SK-N-SH treated with all-trans-retinoic acid at 6 μM for 48 hours (cell line): ENCODE results near the gene MCEMP1.

Experiments
- ATAC-seq: fragments of 200-7000 bp; cut with Tn5 transposase; 3 replicates; pipeline ENCODE4 v1.9.1; 2020; ENCODE audit warnings: mild to moderate bottlenecking, moderate library complexity
- ARNTL ChIP-seq: fragments of 450-650 bp; formaldehyde crosslinking; IDR thresholded peaks from 2 replicates; pipeline ENCODE4 v1.5.0; 2020; ENCODE audit warnings: low read depth, mild to moderate bottlenecking, moderate library complexity, borderline replicate concordance
- BACH2 ChIP-seq: fragments of 250-450 bp; sonication (Bioruptor Pico); IDR thresholded peaks from 2 replicates; pipeline ENCODE4 v1.9.0; 2021; ENCODE audit warnings: mild to moderate bottlenecking, borderline replicate concordance
- CSDC2 ChIP-seq: fragments of 250-450 bp; sonication (Bioruptor Pico); IDR thresholded peaks from 2 replicates; pipeline ENCODE4 v1.5.0; 2020; ENCODE audit warnings: mild to moderate bottlenecking, moderate library complexity
- ESRRG ChIP-seq: fragments of 250-450 bp; sonication (Bioruptor Pico); IDR thresholded peaks from 2 replicates; pipeline ENCODE4 v1.6.1; 2021; ENCODE audit warnings: mild to moderate bottlenecking
- GLIS3 ChIP-seq: fragments of 250-450 bp; sonication (Bioruptor Pico); IDR thresholded peaks from 2 replicates; pipeline ENCODE4 v1.5.0; 2020; ENCODE audit warnings: mild to moderate bottlenecking, moderate library complexity
- ISL1 ChIP-seq: fragments of 250-450 bp; sonication (Bioruptor Pico); IDR thresholded peaks from 2 replicates; pipeline ENCODE4 v2.1.2; 2022; ENCODE audit warnings: mild to moderate bottlenecking, moderate library complexity
- OSR1 ChIP-seq: fragments of 250-450 bp; sonication (Bioruptor Pico); IDR thresholded peaks from 2 replicates; pipeline ENCODE4 v1.8.0; 2022; ENCODE audit warnings: moderate library complexity, mild to moderate bottlenecking, inconsistent platforms
- PPARA ChIP-seq: fragments of 250-450 bp; sonication (Bioruptor Pico); IDR thresholded peaks from 2 replicates; pipeline ENCODE4 v1.5.0; 2020; ENCODE audit warnings: mild to moderate bottlenecking, borderline replicate concordance
- RARB ChIP-seq: fragments of 250-450 bp; sonication (Bioruptor Pico); IDR thresholded peaks from 2 replicates; pipeline ENCODE4 v1.8.0; 2021; ENCODE audit warnings: mild to moderate bottlenecking, moderate library complexity
- SNAI2 ChIP-seq: fragments of 250-450 bp; sonication (Bioruptor Pico); IDR thresholded peaks from 2 replicates; pipeline ENCODE4 v1.5.0; 2020; ENCODE audit warnings: mild to moderate bottlenecking, moderate library complexity
- TCF4 ChIP-seq: fragments of 250-450 bp; sonication (Bioruptor Pico); IDR thresholded peaks from 2 replicates; pipeline ENCODE4 v1.8.0; 2021; ENCODE audit warnings: mild to moderate bottlenecking, moderate library complexity, borderline replicate concordance
- TOX ChIP-seq: fragments of 250-450 bp; sonication (Bioruptor Pico); IDR thresholded peaks from 2 replicates; pipeline ENCODE4 v1.8.0; 2021; ENCODE audit warnings: mild to moderate bottlenecking, moderate library complexity, borderline replicate concordance
- ZC3H10 ChIP-seq: fragments of 250-450 bp; sonication (Bioruptor Pico); IDR thresholded peaks from 2 replicates; pipeline ENCODE4 v1.5.1; 2021; ENCODE audit warnings: mild to moderate bottlenecking, moderate library complexity
- ZFP3 ChIP-seq: fragments of 250-450 bp; sonication (Bioruptor Pico); IDR thresholded peaks from 2 replicates; pipeline ENCODE4 v1.5.0; 2020; ENCODE audit warnings: mild to moderate bottlenecking, moderate library complexity
- ZFP30 ChIP-seq: fragments of 450-650 bp; formaldehyde crosslinking; IDR thresholded peaks from 2 replicates; pipeline ENCODE4 v1.5.0; 2022; ENCODE audit warnings: mild to moderate bottlenecking, moderate library complexity
- ZNF565 ChIP-seq: fragments of 450-650 bp; formaldehyde crosslinking; conservative IDR thresholded peaks from 2 replicates; pipeline ENCODE4 v1.5.0; 2020; ENCODE audit warnings: low read depth, mild to moderate bottlenecking, moderate library complexity
- ZNF70 ChIP-seq: fragments of 450-650 bp; formaldehyde crosslinking; IDR thresholded peaks from 2 replicates; pipeline ENCODE4 v1.5.0; 2020; ENCODE audit warnings: mild to moderate bottlenecking, moderate library complexity
- ZNF8 ChIP-seq: fragments of 450-650 bp; formaldehyde crosslinking; IDR thresholded peaks from 2 replicates; pipeline ENCODE4 v1.5.0; 2020; ENCODE audit warnings: mild to moderate bottlenecking, moderate library complexity
- TF ChIP-seq, protein P1 (sequence below): fragments of 250-450 bp; sonication (Bioruptor Pico); IDR thresholded peaks from 2 replicates; pipeline ENCODE4 v1.8.0; 2021; ENCODE audit warnings: low read depth, mild to moderate bottlenecking, moderate library complexity, borderline replicate concordance
- TF ChIP-seq, protein P2 (sequence below): fragments of 250-450 bp; sonication (Bioruptor Pico); IDR thresholded peaks from 2 replicates; pipeline ENCODE4 v1.5.1; 2021; ENCODE audit warnings: mild to moderate bottlenecking, moderate library complexity
- TF ChIP-seq, protein P3 (sequence below): fragments of 250-450 bp; sonication (Bioruptor Pico); IDR thresholded peaks from 2 replicates; pipeline ENCODE4 v1.8.0; 2020; ENCODE audit warnings: mild to moderate bottlenecking, moderate library complexity, borderline replicate concordance
- TF ChIP-seq, protein P4 (sequence below): fragments of 250-450 bp; sonication (Bioruptor Pico); IDR thresholded peaks from 2 replicates; pipeline ENCODE4 v1.5.1; 2020; ENCODE audit warnings: low read depth, mild to moderate bottlenecking, moderate library complexity
- TF ChIP-seq, protein P5 (sequence below): fragments of 250-450 bp; sonication (Bioruptor Pico); IDR thresholded peaks from 2 replicates; pipeline ENCODE4 v1.5.0; 2020; ENCODE audit warnings: mild to moderate bottlenecking, moderate library complexity

Gene MCEMP1

DNA sequence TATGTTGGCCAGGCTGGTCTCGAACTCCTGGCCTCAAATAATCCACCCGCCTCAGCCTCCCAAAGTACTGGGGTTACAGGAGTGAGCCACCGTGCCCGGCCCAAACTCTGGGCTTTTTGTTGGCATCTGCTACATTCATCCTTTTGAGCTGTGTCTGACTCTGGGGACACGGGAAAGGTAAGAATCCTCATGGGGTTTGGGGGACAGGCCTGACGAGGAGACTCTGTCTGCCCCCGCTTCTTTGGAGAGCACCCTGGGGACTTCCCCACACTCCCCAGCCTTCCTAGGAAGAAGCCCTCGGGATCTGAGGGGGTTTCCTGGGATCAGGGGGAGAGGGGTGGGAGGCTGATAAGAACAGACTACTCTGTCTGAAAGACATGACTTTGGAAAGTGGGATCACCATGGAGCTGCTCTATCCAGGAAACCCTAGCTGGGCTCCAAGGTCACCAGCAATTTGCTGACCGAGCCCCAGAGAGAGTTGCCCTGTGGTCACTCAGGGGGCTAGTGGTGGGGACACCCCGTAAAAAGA is 33.1 kb downstream of the MCEMP1 start:
- ATAC-seq: no peak
- TF ChIP-seq GLIS3 (CRISPR knock-in tag): no peak
- TF ChIP-seq CSDC2 (CRISPR knock-in tag): no peak
- TF ChIP-seq TCF4 (CRISPR knock-in tag): no peak
- TF ChIP-seq ZFP30 (CRISPR knock-in tag): no peak
- no peak for TF ChIP-seq ZNF8 (CRISPR knock-in tag)
- no peak for TF ChIP-seq OSR1 (CRISPR knock-in tag)
- TF ChIP-seq, protein P1, sequence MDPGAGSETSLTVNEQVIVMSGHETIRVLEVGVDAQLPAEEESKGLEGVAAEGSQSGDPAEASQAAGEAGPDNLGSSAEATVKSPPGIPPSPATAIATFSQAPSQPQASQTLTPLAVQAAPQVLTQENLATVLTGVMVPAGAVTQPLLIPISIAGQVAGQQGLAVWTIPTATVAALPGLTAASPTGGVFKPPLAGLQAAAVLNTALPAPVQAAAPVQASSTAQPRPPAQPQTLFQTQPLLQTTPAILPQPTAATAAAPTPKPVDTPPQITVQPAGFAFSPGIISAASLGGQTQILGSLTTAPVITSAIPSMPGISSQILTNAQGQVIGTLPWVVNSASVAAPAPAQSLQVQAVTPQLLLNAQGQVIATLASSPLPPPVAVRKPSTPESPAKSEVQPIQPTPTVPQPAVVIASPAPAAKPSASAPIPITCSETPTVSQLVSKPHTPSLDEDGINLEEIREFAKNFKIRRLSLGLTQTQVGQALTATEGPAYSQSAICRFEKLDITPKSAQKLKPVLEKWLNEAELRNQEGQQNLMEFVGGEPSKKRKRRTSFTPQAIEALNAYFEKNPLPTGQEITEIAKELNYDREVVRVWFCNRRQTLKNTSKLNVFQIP (CRISPR knock-in tag): no peak
- TF ChIP-seq, protein P2, sequence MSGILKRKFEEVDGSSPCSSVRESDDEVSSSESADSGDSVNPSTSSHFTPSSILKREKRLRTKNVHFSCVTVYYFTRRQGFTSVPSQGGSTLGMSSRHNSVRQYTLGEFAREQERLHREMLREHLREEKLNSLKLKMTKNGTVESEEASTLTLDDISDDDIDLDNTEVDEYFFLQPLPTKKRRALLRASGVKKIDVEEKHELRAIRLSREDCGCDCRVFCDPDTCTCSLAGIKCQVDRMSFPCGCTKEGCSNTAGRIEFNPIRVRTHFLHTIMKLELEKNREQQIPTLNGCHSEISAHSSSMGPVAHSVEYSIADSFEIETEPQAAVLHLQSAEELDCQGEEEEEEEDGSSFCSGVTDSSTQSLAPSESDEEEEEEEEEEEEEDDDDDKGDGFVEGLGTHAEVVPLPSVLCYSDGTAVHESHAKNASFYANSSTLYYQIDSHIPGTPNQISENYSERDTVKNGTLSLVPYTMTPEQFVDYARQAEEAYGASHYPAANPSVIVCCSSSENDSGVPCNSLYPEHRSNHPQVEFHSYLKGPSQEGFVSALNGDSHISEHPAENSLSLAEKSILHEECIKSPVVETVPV (CRISPR knock-in tag): no peak
- TF ChIP-seq ZFP3 (CRISPR knock-in tag): no peak
- no peak for TF ChIP-seq ZNF70 (CRISPR knock-in tag)
- TF ChIP-seq ZC3H10 (CRISPR knock-in tag): no peak
- no peak for TF ChIP-seq ZNF565 (CRISPR knock-in tag)
- no peak for TF ChIP-seq RARB (CRISPR knock-in tag)
- TF ChIP-seq ESRRG (CRISPR knock-in tag): no peak
- TF ChIP-seq SNAI2 (CRISPR knock-in tag): no peak
- TF ChIP-seq ARNTL: no peak
- TF ChIP-seq, protein P3, sequence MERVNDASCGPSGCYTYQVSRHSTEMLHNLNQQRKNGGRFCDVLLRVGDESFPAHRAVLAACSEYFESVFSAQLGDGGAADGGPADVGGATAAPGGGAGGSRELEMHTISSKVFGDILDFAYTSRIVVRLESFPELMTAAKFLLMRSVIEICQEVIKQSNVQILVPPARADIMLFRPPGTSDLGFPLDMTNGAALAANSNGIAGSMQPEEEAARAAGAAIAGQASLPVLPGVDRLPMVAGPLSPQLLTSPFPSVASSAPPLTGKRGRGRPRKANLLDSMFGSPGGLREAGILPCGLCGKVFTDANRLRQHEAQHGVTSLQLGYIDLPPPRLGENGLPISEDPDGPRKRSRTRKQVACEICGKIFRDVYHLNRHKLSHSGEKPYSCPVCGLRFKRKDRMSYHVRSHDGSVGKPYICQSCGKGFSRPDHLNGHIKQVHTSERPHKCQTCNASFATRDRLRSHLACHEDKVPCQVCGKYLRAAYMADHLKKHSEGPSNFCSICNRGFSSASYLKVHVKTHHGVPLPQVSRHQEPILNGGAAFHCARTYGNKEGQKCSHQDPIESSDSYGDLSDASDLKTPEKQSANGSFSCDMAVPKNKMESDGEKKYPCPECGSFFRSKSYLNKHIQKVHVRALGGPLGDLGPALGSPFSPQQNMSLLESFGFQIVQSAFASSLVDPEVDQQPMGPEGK (CRISPR knock-in tag): no peak

DNA sequence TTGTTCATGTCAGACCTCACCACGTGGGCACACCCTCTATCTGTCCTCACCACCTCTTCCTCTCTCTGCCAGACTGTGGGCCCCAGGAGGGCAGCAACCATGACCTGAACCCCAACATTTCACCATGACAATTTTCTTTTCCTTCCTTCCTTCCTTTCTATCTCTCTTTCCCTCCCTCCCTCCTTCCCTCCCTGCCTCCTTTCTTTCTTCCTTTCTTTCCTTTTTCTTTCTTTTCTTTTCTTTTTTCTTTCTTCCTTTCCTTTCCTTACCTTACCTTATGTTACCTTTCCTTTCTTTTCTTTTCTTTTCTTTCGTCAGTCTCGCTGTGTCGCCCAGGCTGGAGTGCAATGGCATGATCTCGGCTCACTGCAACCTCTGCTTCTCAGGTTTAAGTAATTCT is 33.7 kb downstream of the MCEMP1 start:
- TF ChIP-seq ARNTL (no peak), PPARA (CRISPR knock-in tag) (no peak), ZNF8 (CRISPR knock-in tag) (no peak), TOX (CRISPR knock-in tag) (no peak), CSDC2 (CRISPR knock-in tag) (no peak), ZC3H10 (CRISPR knock-in tag) (no peak), ZFP30 (CRISPR knock-in tag) (no peak), ZNF70 (CRISPR knock-in tag) (no peak), SNAI2 (CRISPR knock-in tag) (no peak), RARB (CRISPR knock-in tag) (no peak), TCF4 (CRISPR knock-in tag) (no peak)
- TF ChIP-seq, protein P4, sequence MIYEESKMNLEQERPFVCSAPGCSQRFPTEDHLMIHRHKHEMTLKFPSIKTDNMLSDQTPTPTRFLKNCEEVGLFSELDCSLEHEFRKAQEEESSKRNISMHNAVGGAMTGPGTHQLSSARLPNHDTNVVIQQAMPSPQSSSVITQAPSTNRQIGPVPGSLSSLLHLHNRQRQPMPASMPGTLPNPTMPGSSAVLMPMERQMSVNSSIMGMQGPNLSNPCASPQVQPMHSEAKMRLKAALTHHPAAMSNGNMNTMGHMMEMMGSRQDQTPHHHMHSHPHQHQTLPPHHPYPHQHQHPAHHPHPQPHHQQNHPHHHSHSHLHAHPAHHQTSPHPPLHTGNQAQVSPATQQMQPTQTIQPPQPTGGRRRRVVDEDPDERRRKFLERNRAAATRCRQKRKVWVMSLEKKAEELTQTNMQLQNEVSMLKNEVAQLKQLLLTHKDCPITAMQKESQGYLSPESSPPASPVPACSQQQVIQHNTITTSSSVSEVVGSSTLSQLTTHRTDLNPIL: no peak
- TF ChIP-seq, all 23 proteins: peak for 0

DNA sequence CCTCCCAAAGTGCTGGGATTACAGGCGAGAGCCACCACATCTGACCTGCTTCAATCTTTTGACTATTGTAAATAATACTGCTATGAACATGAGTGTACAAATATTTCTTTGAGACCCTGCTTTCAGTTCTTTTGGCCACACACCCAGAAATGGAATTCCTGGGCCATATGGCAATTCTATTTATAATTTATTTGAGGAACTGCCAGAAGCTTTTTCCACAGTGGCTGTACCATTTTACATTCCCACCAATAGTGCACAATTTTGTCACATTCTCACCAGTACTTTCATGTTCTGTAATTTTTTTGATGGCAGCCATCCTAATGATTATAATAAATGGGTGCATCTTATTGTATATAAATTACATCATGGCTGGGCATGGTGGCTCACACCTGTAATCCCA is 38.8 kb downstream of the MCEMP1 start:
- TF ChIP-seq, protein P2 (CRISPR knock-in tag): no peak
- TF ChIP-seq ARNTL: no peak
- no peak for TF ChIP-seq TCF4 (CRISPR knock-in tag)
- TF ChIP-seq, protein P3 (CRISPR knock-in tag): no peak
- no peak for TF ChIP-seq OSR1 (CRISPR knock-in tag)
- no peak for TF ChIP-seq GLIS3 (CRISPR knock-in tag)
- TF ChIP-seq ISL1 (CRISPR knock-in tag): no peak
- TF ChIP-seq, protein P5, sequence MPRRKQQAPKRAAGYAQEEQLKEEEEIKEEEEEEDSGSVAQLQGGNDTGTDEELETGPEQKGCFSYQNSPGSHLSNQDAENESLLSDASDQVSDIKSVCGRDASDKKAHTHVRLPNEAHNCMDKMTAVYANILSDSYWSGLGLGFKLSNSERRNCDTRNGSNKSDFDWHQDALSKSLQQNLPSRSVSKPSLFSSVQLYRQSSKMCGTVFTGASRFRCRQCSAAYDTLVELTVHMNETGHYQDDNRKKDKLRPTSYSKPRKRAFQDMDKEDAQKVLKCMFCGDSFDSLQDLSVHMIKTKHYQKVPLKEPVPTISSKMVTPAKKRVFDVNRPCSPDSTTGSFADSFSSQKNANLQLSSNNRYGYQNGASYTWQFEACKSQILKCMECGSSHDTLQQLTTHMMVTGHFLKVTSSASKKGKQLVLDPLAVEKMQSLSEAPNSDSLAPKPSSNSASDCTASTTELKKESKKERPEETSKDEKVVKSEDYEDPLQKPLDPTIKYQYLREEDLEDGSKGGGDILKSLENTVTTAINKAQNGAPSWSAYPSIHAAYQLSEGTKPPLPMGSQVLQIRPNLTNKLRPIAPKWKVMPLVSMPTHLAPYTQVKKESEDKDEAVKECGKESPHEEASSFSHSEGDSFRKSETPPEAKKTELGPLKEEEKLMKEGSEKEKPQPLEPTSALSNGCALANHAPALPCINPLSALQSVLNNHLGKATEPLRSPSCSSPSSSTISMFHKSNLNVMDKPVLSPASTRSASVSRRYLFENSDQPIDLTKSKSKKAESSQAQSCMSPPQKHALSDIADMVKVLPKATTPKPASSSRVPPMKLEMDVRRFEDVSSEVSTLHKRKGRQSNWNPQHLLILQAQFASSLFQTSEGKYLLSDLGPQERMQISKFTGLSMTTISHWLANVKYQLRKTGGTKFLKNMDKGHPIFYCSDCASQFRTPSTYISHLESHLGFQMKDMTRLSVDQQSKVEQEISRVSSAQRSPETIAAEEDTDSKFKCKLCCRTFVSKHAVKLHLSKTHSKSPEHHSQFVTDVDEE (CRISPR knock-in tag): no peak
- TF ChIP-seq, protein P4: no peak
- TF ChIP-seq ZNF70 (CRISPR knock-in tag): no peak
- no peak for TF ChIP-seq ZFP3 (CRISPR knock-in tag)
- TF ChIP-seq TOX (CRISPR knock-in tag): no peak
- TF ChIP-seq BACH2 (CRISPR knock-in tag): no peak
- TF ChIP-seq, all 23 proteins: peak for 0
- no peak for ATAC-seq

More for the DNA sequence above, 33.7 kb downstream of the MCEMP1 start:
- no peak for ATAC-seq
